NCI-H187 treated with DMSO at 0.1 percent for 48 hours (cell line): ENCODE results near the gene LRRC8E.
"Not testable (repeated sequence)": the region's sequence is repeated elsewhere in the genome, so short reads cannot be mapped to it uniquely, and the experiment has no call there.

Experiments
- DNase-seq: peaks from one replicate; lab custom pipeline; 2025; lab: John Stamatoyannopoulos, UW

Gene LRRC8E

DNA sequence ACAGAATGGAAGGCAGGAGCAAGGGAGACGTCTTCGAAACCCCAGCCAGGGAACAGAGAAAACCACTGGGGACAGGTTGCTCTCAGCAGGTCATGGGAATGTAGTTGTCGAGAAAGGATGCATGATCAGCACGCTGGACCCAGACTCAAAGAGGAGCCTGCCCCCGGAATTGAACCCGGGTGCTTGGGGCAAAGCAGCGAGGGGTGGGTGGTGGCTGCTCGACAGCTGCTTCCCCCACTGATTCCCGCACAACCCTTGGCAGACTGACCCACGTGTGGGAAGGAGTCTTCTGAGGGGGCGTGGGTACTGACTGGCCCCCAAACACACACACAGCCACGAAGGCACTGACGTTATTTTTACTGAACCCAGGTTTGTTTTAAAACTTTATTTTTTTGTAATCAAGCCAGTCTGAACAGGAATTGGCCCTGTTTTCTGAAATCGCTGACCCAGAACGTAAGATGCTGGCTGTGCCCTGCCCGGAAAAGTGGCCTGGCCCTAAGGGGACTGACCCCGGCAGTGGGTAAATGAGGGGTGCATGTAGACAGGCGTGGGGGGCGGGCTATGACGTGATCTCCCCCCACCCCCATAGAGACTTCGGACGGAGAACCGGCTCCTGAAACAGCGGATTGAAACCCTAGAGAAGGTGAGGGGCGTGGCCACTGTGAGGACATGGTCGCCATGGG lies 32.7 kb upstream of the LRRC8E start:
- no peak for DNase-seq

DNA sequence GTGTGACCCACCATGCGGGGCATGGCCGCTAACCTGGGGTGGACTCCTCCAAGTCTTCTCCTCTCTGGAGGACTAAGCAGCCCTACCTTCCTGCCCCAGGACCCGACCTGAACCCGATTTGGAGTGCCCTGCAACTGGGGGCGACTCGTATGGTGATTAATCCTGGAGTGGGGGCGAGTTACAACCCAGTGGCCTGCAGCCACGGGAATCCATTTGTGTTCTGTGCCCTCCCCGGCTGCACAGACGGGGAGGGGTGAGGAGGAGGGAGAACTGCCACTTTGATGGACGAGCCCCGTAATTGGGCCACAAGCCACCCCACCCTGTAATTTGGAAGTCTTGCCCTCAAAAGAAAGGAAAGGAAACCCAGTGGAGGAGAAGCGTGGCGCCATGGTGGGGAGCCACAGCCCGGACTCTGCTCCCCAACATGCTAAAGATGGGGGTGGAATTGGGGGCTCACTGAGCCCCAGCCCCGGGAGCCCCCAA lies 32.2 kb upstream of the LRRC8E start:
- DNase-seq = no peak

DNA sequence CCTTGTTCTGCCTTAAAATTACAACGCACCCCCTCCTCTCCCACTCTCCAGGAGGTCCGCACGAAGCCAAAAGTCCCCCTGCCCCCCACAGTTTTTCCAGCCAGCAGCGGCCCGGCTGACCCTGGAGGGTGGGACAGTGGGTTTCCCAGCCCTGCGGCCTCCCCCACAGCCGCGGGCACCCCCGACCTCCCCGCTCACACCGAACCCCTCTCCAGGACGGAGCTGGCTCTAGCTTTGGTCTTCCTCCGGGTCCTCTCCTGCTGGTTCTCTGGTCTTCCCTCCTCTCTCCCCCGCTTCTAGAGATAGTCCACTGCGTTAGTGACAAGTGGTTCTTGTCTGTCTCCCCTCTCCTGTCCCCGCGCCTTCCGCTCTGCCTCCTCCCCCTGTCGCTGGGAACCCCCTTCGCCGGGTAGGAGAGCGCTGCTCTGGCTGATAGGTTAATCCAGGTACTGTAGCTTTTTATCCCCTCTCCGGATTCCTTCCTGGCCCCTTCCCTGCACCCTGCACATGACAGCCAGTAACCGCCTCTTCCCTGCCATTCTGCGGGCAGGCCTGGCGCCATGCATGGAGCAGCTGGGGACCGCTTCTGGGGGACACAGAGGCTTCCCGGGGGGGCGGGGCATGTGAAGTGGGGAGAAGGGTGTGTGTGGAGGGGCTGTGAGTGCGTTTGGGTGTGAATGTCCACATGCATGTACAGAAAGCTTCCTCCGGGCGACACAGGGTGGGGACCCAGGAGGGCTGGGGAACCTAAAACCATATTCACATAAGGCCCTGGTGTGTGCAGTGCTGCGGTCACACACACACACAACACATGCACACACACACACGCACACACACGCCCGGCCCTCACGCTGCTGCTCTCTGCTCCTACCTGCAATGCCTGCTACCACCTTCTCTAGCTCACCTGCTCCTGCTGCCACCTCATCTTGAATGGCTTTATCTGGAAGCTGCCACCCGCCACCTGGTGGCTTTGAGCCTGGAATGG lies 31.3 kb upstream of the LRRC8E start:
- no peak for DNase-seq

DNA sequence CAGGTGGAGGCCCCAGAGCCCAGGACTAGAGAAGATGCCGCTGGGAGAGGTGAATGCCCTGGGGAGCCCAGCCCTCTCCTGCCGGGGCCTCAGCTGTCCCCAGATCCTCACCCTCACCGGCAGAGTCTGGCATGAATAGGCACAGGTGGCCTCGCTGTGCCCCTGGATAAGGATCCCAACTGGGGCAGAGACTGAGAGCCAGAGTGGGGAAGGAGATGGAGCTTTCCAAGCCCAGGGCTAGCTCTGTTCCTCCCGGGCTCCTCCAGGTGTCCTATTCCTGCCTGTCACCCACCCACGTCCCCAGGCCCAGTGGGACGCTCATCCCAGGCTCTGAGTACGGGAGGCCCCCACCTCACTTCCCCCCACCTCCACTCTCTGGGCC lies 30.6 kb upstream of the LRRC8E start:
- DNase-seq = no peak

DNA sequence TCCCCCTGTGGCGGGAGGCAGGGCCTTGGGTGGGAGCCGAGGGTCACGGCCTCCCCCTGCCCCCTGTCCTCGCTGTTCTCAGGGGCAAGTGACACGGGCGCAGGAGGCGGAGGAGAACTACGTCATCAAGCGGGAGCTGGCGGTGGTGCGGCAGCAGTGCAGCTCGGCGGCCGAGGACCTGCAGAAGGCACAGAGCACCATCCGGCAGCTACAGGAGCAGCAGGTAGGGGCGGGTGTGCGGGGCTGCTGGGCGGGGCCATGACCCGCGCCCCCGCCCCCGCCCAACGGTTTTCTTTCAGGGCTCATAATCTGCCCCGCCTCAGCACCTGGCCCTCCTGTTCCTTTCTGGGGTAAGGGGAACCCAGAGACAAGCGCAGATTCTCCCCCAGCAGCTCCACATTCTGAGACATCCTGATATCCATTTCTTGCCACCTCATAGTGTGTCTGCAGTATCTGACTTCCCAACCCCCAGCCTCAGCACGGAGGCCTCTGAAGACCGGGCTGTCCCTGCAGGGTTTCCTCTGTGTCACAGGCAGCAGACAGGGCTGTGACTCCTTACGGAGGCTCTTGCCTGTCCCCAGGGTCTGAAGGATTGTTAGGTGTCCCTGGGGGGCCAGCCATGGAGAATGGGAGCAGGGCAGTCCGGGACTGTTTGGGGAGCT lies 30.1 kb upstream of the LRRC8E start:
- DNase-seq = no peak

DNA sequence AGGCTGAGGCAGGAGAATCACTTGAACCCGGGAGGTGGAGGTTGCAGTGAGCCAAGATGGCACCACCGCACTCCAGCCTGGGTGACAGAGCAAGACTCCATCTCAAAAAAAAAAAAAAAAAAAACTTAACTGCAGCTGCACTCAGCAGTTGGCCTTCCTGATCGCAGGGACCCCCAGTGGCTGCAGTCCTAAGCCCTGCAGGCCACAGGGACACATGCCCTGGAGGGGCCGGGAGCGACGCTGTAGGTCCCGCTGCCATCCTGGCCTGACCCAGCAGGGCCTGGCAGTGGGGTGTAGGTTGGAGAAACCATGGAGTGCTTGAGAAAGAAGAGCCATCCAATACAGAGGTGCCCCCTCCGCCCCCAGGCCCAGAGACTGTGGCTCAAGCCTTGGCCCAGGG lies 29.2 kb upstream of the LRRC8E start:
- DNase-seq = not testable (repeated sequence)

DNA sequence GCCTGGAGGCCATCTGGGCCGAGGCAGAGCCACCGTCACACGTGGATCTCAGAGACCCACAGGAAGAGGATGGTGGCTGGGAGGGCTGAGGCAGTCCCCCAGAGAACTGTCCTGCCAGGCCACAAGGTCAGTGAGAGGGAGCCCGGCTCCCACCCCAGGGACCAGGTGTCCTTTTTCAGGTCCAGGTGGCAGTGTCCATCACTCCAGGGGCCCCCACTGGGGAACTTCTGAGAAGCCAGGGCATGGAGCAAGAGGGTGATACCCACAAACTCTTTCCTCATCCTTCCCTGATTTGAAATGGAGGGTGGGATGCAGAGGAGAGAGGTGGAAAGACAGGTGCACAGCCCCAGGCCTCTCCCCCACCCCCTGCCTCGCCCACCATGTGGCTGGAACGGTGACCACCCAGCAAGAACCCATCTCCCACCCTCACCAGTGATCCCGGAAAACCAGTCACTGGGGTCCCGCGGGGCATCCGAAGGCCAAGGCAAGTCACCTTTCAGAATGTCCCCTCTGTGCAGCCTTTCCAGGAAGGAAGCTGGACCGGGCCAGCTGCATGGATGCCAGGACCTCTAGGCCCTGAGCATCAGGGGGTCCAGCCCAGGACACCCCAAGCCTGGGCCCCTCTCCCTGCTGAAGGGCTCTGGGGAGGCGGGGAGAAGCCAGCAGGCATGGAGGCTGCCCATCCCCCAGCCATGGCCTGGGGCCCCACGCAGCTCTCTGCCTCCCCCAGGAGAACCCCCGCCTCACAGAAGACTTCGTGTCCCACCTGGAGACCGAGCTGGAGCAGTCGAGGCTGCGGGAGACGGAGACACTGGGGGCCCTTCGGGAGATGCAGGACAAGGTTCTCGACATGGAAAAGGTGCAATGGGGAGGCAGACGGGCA lies 28.2 kb upstream of the LRRC8E start:
- DNase-seq = no peak

DNA sequence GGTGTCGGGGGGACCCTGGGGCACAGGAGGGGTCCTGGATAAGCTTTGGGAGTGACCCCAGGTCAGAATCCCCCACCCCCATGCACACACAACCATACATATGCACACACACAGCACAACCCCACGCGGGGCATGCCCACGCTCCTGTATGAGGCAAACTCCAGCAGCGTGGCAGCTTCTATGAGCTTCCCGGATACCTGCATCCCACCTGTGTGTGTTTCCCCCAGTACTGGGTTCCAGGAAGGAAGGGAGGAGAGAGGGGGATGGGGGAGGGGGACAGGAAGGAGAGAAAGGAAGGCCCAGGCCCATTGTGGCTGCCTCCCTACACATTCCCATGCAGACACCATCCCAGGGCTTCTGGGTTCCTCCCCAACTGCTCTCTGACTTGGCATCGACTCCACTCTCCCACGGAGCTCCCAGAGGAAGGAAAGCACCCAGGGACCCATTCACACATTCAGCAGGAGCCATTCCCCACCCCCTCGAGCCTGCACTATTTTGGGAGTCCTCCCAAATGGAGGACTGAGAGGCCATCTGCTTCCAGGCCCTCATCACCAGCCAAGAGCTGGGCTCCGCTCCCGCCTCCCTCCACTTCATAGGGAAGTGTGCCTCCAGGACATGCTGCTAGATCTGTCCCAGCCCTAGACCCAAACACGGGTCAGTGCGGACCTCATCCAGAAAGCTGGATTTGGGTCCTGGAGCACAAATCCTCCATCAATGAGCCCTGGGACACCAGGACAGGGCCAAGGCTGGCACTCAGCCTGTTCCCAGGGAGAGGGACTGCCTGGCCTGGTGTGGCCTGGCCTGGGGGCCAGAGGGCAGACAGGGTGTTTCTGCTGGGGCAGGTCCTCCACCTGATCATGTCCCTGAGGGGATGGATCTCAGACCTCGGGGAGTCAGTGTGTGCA lies 27.3 kb upstream of the LRRC8E start:
- no peak for DNase-seq

DNA sequence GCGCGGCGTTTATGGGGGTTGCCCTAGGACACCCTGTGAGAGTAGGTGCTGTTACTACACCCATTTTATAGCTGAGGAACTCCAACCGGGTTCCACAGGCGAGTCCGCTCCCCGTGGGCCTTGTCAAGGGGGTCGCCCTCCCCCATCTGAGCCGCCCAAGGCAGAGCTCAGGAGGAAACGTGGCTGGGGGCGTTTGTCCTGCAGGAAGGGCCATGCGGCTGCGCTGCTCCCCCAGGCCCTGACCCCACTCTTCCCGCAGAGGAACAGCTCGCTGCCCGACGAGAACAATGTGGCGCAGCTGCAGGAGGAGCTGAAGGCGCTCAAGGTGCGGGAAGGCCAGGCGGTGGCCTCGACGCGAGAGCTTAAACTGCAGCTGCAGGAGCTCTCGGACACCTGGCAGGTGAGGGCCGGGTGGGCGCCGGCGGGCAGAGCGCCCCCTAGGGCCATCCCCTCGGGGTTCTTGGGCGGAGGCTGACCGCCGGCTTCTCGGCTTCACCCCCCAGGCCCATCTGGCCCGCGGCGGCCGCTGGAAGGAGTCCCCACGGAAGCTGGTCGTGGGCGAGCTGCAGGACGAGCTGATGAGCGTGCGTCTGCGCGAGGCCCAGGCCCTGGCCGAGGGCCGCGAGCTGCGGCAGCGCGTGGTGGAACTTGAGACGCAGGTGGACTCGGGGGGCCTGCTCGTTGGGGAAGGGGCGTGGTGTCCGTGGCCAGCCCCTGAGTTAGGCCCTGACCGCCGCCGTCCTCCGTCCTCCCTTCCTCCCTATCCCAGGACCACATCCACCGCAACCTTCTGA lies 26.5 kb upstream of the LRRC8E start:
- DNase-seq = no peak

DNA sequence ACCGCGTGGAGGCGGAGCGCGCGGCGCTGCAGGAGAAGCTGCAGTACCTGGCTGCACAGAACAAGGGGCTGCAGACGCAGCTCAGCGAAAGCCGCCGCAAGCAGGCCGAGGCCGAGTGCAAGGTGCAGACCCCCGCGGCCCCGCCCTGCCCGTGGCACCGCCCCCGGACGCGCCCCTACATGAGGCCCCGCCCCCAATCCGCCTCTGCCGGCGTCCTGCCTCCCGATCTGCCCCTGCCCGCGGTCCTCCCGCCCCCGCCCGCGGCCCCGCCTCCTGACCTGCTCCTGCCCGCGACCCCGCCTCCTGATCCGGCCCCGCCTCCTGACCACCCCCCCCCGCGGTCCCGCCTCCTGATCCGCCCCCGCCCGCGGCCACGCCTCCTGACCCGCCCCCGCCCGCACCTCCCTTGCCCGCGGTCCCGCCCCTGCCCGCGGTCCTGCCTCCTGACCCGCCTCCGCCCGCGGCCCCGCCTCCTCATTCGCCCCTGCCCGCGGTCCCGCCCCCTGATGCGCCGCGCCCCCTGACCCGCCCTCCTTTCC lies 25.8 kb upstream of the LRRC8E start:
- DNase-seq = no peak

DNA sequence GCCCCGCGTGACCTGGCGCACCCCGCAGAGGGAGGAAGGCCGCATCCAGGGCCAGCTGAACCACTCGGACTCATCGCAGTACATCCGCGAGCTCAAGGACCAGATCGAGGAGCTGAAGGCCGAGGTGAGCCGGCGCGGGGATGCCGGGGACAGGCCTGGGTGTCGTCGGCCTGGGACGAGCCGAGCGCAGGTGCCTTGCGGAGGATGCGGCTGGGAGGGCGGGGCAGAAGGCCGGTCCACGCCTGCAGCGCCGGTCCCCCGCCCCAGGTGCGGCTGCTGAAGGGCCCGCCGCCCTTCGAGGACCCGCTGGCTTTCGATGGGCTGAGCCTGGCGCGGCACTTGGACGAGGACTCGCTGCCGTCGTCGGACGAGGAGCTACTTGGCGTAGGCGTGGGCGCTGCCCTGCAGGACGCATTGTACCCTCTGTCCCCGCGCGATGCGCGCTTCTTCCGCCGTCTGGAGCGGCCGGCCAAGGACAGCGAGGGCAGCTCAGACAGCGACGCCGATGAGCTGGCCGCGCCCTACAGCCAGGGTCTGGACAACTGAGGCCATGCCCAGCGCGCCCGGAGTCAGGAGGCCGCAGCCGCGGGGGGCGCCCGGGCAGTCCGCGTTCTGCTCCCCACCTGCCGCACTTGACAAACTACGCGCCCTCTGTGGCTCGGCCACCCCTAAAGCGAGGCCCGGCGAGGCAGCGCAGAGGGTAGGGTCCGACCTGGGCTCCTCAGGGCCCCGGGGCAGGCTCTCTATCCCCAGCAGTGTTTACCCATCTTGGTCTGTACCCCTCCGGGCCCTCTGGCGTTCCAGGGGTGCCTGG lies 24.9 kb upstream of the LRRC8E start:
- DNase-seq = no peak

DNA sequence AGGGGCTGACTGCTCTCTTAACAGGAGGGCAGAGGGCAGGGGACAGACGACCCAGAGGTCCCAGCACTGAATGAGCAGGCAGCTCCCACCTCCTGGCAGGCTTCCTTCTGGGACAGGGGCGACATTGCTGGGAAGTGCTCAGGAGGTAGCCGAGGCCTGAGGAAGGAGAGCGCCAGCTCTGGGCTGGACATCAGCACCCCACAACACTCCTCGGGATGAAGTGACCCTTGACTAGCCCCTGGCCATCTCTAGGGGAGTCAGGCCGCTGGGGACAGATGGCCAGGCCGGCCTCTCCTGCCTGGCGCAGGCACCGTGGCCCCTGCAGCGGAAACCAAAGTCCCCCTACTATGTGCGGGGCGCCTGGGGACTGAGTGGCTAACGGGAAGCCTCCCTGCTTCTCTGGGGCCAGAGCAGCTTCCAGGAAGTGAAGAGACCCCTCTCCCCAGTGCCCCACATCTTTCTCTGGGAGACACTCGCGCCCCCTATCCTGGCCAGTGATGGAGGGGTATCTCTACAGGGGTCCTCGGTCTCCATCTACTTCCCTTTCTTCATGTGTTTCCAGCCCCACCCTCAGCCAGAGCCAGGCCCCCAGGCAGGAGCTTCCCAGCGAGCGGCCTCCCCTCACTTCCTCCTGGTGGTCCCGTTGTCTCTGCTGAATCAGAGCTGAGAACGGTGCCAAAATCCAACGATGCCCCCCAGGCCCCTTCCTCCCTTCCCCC lies 24.2 kb upstream of the LRRC8E start:
- DNase-seq = no peak

DNA sequence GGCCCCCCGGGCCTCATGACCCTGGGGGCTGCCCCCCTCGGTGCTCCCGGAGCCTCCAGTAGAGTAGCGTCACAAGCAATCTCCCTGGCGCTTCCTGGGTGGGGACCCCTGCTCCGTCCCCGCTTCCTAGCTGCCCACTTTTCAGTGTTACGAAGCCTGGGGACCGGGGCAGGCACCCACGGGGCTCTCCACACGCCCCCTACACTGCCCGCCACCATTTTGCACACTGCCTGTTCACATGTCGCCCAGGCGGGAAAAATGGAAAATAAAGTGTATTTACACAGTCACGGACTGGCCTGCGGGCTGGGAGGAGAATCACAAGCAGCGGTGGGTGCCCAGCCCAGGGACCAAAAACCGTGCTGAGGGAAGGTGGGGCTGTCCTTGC lies 23.6 kb upstream of the LRRC8E start:
- no peak for DNase-seq

DNA sequence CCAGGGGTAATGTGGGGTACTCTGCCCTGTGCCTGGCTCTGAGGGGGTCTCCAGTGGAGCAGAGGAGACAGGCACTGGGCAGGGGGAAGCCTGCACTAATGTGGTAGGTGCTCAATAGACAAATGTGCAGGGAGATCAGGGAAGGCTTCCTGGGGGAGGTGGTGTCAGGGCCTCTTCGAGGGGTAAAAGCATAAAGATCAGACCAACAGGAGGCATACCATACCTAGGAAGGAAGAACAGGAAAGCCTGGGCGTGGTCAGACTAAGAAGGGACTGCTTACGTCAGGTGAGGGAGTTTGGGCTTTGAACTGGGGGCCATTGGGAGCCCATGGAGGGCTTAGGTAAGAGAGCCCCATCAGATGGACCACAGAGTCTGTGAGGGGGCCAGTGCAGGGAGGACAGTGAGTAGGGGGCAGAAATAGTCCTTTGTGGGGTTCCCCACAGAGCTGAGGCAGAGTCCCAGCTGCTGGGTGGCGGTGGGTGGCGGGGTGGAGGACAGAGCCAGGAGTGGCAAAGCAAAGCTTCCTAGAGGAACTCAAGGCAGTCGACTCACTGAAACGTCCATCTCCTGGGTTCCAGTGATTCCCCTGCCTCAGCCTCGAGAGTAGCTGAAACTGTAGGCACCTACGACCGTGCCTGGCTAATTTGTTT lies 22.9 kb upstream of the LRRC8E start:
- no peak for DNase-seq

DNA sequence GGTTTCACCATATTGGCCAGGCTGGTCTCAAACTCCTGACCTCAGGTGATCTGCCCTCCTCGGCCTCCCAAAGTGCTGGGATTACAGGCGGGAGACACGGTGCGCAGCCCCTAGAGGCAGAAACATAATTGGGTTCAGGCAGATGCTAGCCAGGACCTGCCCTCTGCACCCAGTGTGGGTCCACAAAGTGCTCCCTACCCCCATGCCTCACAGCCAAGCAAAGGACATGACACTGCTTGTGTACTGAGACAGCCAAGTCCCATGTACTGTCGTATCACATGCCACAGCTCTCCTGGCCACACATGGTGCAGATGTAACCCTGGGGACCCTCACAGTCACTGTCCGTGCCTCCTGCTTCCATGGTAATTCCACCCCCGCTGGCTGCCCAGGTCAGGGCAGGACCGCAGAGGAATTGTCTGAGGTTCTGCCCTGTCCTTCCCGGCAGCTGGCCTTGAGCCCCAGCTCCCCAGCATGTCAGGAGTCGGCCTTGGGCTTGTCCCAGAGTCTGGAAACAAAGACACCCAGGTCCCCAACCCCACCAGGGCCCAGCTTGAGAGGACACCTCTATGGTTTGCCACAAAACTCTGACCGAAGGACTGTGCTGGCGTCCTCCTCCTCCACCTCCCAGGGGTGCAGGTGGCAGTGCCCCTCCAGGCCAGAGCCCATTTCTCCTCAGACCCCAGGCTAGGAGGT lies 21.8 kb upstream of the LRRC8E start:
- DNase-seq = no peak

DNA sequence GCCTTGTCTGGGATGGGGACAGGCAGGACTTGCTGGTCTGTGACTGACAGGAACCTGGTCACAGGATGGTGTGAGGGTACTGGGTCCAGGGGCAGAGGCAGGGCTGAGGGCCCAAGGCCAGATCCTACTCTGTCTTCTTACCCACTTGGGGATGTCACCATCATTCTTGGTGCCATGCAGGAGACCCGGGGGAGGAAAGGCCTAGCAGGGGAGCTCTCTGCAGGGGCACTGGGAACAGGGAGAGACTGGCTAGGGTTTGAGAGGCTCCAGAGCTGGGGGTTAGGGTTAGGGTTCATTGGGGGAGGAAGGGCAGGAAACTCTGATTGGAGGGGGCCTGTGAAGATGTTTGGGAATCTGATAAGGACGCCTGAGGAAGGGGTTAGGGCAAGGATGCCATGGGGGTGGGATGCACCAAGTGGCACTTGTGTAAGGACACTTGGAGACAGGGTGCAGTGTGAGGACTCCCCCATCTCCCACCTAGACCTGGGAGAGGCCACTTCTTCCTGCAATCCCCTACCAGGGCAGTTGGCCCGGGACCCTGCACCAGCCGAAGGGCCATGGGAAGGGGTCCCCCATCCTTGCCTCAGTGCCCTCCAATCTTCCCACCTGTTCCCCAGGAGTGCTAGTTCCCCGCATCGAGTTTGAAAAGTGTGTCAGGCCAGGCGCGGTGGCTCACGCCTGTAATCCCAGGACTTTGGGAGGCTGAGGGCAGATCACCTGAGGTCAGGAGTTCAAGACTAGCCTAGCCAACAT lies 21.0 kb upstream of the LRRC8E start:
- no peak for DNase-seq
